Measurements from ENCODE around the gene NKIRAS1.
"Not testable (repeated sequence)": the region's sequence is repeated elsewhere in the genome, so short reads cannot be mapped to it uniquely, and the experiment has no call there.

NKIRAS1 gene

GRCh38 chr3:23895181-23895580 lies 21.6 kb downstream of the NKIRAS1 start:
- DNase-seq: no peak

GRCh38 chr3:23894254-23895061 lies 22.3 kb downstream of the NKIRAS1 start:
- DNase-seq: no peak

- no peak for DNase-seq
Observed at GRCh38 chr3:23889950-23890349, 26.8 kb downstream of the NKIRAS1 start.

GRCh38 chr3:23889386-23889785 lies 27.4 kb downstream of the NKIRAS1 start:
- no peak for DNase-seq

GRCh38 chr3:23888617-23889228 lies 28.1 kb downstream of the NKIRAS1 start:
- peak; percentile 3 for DNase-seq

GRCh38 chr3:23886311-23886710 lies 30.5 kb downstream of the NKIRAS1 start:
- no peak for DNase-seq

GRCh38 chr3:23885210-23885609 lies 31.6 kb downstream of the NKIRAS1 start:
- no peak for DNase-seq

- DNase-seq: no peak
Observed at GRCh38 chr3:23884481-23884880, 32.3 kb downstream of the NKIRAS1 start.

- no peak for DNase-seq
Observed at GRCh38 chr3:23882487-23882918, 34.3 kb downstream of the NKIRAS1 start.

- DNase-seq: not testable (repeated sequence)
Observed at GRCh38 chr3:23881993-23882392, 34.8 kb downstream of the NKIRAS1 start.

- DNase-seq: no peak
Observed at GRCh38 chr3:23880703-23881339, 36.0 kb downstream of the NKIRAS1 start.

GRCh38 chr3:23879485-23879884 lies 37.3 kb downstream of the NKIRAS1 start:
- DNase-seq: no peak

GRCh38 chr3:23877329-23877980 lies 39.3 kb downstream of the NKIRAS1 start:
- DNase-seq: no peak

- no peak for DNase-seq
Observed at GRCh38 chr3:23876923-23877322, 39.9 kb downstream of the NKIRAS1 start.

GRCh38 chr3:23875113-23875725 lies 41.6 kb downstream of the NKIRAS1 start:
- no peak for DNase-seq

GRCh38 chr3:23874359-23875112 lies 42.3 kb downstream of the NKIRAS1 start:
- DNase-seq: no peak

- no peak for DNase-seq
Observed at GRCh38 chr3:23873941-23874340, 42.8 kb downstream of the NKIRAS1 start.

- DNase-seq: no peak
Observed at GRCh38 chr3:23872330-23872729, 44.5 kb downstream of the NKIRAS1 start.

- not testable (repeated sequence) for DNase-seq
Observed at GRCh38 chr3:23871361-23871760, 45.4 kb downstream of the NKIRAS1 start.

- DNase-seq: not testable (repeated sequence)
Observed at GRCh38 chr3:23870663-23871043, 46.1 kb downstream of the NKIRAS1 start.

GRCh38 chr3:23869977-23870662 lies 46.7 kb downstream of the NKIRAS1 start:
- no peak for DNase-seq

- no peak for DNase-seq
Observed at GRCh38 chr3:23867838-23868237, 49.0 kb downstream of the NKIRAS1 start.

Data from NCI-H1436 (cell line).